ENCODE results near the gene DMRT1.

- TF ChIP-seq CTCF (IDR thresholded peaks at IDR 0.05), result no peak
- no peak for TF ChIP-seq POLR2A (IDR thresholded peaks at IDR 0.05)
Observed at GRCh38 chr9:794386-794785, 47.1 kb upstream of the DMRT1 start.
